GM21737 (cell line): ENCODE data around the gene DRG1.
"Not testable (repeated sequence)": the region's sequence is repeated elsewhere in the genome, so short reads cannot be mapped to it uniquely, and the experiment has no call there.

ENCODE experiments used
- ATAC-seq: cut with Tn5 transposase; IDR thresholded peaks from one replicate; pipeline ENCODE4 v1.9.1; 2021; ENCODE audit warnings: mild to moderate bottlenecking, moderate library complexity; ENCODE audit not compliant: unreplicated experiment

Gene DRG1, protein sequence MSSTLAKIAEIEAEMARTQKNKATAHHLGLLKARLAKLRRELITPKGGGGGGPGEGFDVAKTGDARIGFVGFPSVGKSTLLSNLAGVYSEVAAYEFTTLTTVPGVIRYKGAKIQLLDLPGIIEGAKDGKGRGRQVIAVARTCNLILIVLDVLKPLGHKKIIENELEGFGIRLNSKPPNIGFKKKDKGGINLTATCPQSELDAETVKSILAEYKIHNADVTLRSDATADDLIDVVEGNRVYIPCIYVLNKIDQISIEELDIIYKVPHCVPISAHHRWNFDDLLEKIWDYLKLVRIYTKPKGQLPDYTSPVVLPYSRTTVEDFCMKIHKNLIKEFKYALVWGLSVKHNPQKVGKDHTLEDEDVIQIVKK

GRCh38 chr22:31399211-31400022, at the start of gene DRG1:
Gene DRG1 (plus strand): TSS chr22:31399604. CDS start chr22:31399684, 80 bp downstream.
- peak; percentile 97 for ATAC-seq

- ATAC-seq, result no peak
These were observed 49.4 kb upstream of the DRG1 start for GRCh38 chr22:31349960-31350359.

DNA sequence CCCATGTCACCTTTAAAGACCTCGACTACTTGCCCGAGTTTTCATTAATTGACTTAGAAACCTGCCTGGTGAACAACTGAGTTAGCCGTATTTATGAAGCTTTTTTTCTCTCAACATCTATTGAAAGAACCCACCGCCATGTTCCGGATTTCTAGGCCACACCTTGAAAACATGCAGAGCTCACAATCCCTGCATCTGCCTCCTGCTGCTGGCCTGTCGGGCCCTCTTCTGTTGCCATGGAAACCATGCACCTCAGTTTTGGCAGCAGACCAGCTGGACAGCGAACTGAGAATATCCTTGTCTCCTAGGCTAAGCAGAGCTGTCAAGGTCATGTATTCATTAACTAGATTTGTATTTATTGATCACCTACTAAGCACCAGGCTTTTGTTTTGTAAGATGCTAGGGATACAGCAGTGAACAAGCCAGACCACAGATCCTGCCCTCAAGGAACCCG, 49.0 kb upstream of the DRG1 start:
- no peak for ATAC-seq

DNA sequence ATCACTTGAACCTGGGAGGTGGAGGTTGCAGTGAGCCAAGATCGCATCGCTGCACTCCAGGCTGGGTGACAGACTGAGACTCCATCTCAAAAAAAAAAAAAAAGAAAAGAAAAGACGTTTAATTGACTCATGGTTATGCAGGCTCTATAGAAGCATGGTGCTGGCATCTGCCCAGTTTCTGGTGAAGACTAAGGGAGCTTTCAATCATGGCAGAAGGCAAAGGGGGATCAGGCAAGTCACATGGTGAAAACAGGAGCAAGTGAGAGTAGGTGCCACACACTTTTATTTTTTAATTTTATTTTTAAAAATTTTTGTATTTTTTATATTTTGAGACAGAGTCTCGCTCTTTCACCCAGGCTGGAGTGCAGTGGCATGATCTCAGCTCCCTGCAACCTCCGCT, 44.9 kb upstream of the DRG1 start:
- ATAC-seq, result no peak

DNA sequence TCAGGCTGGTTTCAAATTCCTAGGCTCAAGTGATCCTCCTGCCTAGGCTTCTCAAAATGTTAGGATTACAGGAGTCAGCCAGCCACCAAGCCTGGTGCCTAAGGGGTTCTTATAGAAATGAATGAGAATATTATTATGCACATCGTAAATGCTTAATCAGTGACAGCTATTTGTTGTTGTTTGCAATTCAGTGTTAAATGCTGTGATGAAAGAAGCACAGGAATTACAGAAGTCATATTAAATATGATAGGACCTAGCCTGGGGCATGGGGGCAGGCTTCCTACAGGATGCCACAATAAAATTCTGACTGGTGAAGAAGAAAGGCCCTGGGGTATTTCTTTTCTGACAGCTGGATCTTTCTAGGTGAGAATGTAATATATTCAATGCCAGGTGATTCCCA, 39.4 kb upstream of the DRG1 start:
- no peak for ATAC-seq

GRCh38 chr22:31361743-31362142, 37.7 kb upstream of the DRG1 start:
- no peak for ATAC-seq

- ATAC-seq, result no peak
These were observed 35.4 kb upstream of the DRG1 start for GRCh38 chr22:31363885-31364465.

- no peak for ATAC-seq
These were observed 32.0 kb upstream of the DRG1 start for GRCh38 chr22:31367426-31367825.

DNA sequence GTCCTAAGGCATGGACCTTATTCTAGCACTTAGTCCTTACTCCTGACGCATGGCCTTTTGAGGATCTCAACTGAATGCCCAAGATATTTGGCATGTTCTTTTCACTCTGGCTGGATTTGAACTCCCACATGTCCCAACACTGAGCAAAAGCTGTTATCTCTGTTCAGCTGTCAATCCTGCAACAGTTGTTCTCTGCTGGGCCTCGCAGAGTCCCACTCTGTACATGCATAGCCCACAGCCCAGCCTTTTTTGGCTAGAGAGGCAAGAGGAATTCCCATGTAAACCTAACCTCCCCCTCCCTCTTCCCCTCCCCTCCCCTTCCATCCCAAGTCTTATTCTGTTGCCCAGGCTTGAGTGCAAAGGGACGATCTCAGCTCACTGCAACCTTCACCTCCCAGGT, 21.8 kb upstream of the DRG1 start:
- no peak for ATAC-seq

DNA sequence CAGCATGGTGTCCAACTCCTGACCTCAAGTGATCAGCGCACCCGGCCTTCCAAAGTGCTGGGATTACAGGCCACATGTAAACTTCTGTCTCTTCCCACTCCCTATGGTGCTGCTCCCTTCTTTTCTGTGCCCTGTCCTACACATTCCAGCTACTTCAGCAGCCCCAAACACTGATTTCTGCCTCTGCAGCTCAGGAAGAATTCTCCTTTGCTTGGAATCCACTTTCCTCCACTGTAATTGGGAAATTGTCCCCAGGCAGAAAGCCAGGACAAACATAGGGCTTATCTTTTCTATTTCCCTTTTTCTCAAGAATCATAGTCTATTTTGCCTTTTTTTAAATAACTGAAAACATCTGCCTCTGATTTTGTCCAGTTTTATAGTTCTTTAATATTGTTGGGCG, 21.3 kb upstream of the DRG1 start:
- ATAC-seq, result no peak

DNA sequence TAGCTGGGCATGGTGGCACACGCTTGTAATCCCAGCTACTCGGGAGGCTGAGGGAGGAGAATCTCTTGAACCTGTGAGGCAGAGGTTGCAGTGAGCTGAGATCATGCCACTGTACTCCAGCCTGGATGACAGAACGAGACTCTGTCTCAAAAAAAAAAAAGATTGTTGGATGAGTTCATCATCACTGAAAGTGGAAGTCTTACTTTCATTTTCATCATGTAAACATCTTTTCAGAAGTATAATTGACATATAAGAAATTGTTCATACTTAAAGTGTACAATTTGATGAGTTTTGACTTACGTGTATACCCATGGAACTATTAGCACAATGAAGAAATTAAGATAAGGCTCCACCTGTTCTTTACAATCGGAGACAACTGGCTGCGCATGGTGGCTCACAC, 20.8 kb upstream of the DRG1 start:
- not testable (repeated sequence) for ATAC-seq

GRCh38 chr22:31393893-31394292, 5.5 kb upstream of the DRG1 start:
- no peak for ATAC-seq

DNA sequence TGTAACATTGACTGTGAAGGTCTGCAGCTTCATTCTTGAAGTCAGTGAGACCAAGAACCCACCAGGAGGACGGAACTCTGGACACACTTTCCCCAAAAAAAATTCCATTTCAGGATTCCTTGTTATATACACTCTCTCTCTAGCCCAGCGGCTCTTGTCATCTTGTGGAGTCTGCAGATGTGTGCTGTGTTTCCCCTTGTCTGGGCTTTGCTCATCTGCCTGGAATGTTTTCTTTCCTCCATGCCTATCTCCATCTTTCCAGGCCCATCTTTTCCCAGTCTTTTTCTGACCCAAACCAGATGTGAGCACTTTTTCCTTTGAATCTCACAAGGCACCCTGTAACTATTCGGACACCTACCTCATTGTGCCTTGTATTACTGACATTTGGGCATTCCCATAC, 5.1 kb upstream of the DRG1 start:
- no peak for ATAC-seq

GRCh38 chr22:31398231-31398630, 1.2 kb upstream of the DRG1 start:
- no peak for ATAC-seq

DNA sequence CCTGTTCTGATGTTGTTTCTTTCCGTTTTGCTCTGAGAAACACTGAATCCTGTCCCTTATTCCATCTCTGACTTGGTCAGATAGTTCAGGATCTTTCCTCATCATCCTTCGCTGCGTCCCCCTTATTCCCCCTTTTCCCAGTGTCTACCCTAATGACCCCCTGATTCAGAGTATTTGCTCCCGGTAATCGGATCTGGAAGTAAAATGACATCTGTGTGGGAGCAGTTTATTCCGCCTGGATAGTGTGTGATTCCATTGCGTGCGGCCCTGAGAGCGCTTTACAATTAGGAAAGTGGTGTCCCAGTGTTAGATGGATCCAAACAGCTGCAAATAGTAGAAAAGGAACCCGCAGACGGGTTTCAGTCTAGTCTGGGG, 606 bp downstream of the DRG1 start:
- no peak for ATAC-seq

DNA sequence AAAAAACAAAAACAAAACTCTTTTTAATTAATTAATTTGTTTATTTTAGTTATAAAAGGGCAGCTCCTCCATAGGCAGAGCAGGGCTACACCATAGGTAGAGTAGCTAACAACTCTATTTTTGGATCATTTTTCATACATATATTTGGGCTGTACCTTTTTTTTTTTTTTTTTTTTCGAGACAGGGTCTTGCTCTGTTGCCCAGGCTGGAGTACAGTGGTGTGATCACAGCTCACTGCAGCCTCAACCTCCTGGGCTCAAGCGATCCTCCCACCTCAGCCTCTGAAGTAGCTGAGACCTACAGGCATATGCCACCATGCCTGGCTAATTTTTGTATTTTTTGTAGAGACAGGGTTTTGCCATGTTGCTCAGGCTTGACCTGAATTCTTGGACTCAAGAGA, 2.9 kb downstream of the DRG1 start:
- not testable (repeated sequence) for ATAC-seq

DNA sequence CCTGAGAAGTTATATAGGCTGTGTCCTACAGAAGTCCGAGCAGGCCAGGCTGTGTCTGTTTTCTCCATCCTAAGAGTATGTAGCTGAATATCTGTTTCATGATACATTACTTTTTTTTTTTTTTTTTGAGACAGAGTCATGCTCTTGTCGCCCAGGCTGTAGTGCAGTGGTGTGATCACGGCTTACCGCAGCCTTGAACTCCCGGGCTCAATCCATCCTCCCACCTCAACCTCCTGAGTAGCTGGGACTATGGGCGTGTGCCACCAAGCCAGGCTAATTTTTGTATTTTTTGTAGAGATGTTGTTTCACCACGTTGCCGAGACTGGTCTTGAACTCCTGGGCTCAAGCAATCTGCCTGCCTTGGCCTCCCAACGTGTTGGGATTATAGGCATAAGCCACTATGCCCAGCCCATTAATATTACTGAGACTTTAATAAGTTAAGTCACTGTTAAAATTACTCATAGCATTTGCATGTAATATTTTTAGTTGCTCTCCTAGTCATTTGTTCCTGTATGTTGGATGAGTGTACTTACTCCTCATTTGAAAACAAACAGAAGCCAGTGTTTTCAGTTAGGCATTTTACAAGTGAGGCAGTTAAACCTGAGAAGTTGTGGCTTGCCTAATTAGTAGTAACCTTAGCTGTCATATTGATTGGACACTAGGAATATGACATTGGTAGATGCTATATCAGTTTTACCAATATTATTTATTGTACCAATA, 26.1 kb downstream of the DRG1 start:
- no peak for ATAC-seq

DNA sequence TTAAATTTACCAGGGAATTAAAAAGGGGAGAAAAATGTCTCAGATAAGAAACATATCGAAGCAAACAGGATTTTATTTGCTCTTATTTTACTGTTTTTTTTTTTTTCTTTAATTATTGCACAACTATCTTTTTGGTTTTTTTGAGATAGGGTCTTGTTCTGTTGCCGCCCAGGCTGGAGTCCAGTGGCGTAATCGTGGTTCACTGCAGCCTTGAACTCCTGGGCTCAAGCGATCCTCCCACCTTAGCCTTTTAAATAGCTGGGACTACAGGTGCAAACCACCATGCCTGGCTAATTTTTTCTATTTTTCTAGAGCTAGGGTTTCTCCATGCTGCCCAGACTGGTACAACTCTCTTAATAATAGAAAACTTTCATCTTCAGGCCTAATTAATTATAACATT, 32.5 kb downstream of the DRG1 start:
- no peak for ATAC-seq

DNA sequence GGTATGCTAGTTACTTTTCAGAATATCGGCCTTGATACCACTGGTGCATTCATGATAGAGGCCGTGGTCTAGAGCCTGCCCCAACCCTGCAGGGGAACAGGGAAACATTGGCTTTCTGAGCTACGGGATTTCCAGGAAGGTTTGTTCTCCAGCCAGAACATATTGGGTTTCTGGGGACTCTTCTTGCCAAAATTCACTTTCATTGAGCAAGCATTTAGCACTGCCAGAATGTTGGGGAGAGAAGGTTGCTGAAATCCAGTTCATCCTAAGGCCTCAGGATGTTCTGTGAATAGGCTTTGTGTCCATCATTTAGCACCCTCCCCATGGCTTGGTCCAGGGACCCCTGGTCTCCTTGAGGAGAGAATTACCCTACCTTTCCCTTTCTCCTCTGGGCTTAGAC, 36.7 kb downstream of the DRG1 start:
- no peak for ATAC-seq

- ATAC-seq, result no peak
These were observed 40.4 kb downstream of the DRG1 start for GRCh38 chr22:31439808-31440207.

DNA sequence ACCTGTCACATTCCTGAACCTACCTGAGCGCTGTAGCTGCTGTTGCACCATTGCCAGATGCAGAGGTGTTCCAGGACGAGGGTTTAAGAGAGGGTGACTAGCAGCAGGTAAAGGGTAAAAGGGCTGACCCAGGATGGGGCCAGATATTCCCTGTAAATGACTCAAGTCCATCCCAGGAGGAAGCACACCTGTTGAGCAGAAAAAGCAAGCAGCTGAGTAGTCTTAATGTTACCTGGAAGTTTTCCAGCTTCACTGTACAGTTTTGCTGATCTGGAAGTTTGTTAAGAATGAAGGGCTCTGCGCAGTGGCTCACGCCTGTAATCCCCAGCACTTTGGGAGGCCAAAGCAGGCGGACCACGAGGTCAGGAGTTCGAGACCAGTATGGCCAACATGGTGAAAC, 41.3 kb downstream of the DRG1 start:
- ATAC-seq, result no peak
